Spleen (tissue), 7 donors: Measurements from ENCODE around the gene ZNF862.

ENCODE experiments used
- POLR2A ChIP-seq, 3 donors: fragments of 450-650 bp; IDR thresholded peaks; one replicate each; pipeline ENCODE4 v1.5.1; 2017; ENCODE audit warnings: antibody characterized with exemption in 3 of 3, mild to moderate bottlenecking in 1 of 3
- POLR2AphosphoS5 ChIP-seq, 3 donors: sonication (generic); formaldehyde crosslinking; IDR thresholded peaks; one replicate each; pipeline ENCODE4 v1.5.1; 2017; ENCODE audit warnings: antibody characterized with exemption in 3 of 3
- TF ChIP-seq, protein P1 (sequence below), 11 experiments: fragments of 200-600 bp in 7 of 11; fragments of 450-650 bp in 4 of 11; sonication (generic) in 4 of 11; IDR thresholded peaks in 8 of 11; conservative IDR thresholded peaks in 3 of 11; 1 replicate in 7 of 11; 2 replicates in 4 of 11; pipeline versions ENCODE4 v1.4.0 to v1.8.0; 2016 to 2021; ENCODE audit warnings: antibody characterized with exemption in 11 of 11, inconsistent platforms in 4 of 11, mild to moderate bottlenecking in 1 of 11
- donor health status: DM: no; HTN: no; CAD: no; lungs with moderate emphysema.
- donor health status: DM: no; HTN: no; CAD: no.
- donor health status: DM: no; HTN: no; CAD: no.

DNA sequence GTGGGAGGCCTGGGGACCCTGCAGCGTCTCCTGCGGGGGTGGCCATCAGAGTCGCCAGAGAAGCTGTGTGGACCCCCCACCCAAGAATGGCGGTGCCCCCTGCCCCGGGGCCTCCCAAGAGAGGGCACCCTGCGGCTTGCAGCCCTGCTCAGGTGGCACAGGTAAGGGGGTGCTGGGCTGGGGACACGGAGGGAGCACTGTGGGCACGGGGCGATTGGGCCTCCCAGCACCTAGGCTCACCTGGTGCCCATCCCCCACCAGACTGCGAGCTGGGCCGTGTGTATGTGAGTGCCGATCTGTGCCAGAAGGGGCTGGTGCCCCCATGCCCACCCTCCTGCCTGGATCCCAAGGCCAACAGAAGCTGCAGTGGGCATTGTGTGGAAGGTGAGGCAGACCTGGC lies 35.2 kb upstream of the ZNF862 start:
- TF ChIP-seq POLR2A (IDR thresholded peaks at IDR 0.05) (no peak), POLR2AphosphoS5 (IDR thresholded peaks at IDR 0.05) (no peak)
- TF ChIP-seq, protein P1, sequence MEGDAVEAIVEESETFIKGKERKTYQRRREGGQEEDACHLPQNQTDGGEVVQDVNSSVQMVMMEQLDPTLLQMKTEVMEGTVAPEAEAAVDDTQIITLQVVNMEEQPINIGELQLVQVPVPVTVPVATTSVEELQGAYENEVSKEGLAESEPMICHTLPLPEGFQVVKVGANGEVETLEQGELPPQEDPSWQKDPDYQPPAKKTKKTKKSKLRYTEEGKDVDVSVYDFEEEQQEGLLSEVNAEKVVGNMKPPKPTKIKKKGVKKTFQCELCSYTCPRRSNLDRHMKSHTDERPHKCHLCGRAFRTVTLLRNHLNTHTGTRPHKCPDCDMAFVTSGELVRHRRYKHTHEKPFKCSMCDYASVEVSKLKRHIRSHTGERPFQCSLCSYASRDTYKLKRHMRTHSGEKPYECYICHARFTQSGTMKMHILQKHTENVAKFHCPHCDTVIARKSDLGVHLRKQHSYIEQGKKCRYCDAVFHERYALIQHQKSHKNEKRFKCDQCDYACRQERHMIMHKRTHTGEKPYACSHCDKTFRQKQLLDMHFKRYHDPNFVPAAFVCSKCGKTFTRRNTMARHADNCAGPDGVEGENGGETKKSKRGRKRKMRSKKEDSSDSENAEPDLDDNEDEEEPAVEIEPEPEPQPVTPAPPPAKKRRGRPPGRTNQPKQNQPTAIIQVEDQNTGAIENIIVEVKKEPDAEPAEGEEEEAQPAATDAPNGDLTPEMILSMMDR (IDR thresholded peaks at IDR 0.05 in 8 of 11, conservative IDR thresholded peaks at IDR 0.05 in 3 of 11), result no peak
